GM18517 (cell line): ENCODE measurements around the gene PURB.
"Not testable (repeated sequence)": the region's sequence is repeated elsewhere in the genome, so short reads cannot be mapped to it uniquely, and the experiment has no call there.

Experiments
- ATAC-seq: cut with Tn5 transposase; IDR thresholded peaks from one replicate; pipeline ENCODE4 v1.9.1; 2021; ENCODE audit warnings: mild to moderate bottlenecking, moderate library complexity; ENCODE audit not compliant: unreplicated experiment

Gene PURB

GRCh38 chr7:44854644-44855364, 30.5 kb downstream of the PURB start:
- ATAC-seq: no peak

- ATAC-seq: no peak
Measured at GRCh38 chr7:44853391-44853790, 31.9 kb downstream of the PURB start.

- ATAC-seq: no peak
Measured at GRCh38 chr7:44852590-44852989, 32.7 kb downstream of the PURB start.

- ATAC-seq: no peak
Measured at GRCh38 chr7:44849885-44850544, 35.3 kb downstream of the PURB start.

- ATAC-seq: no peak
Measured at GRCh38 chr7:44849259-44849884, 36.0 kb downstream of the PURB start.

- peak; percentile 82 for ATAC-seq
Measured at GRCh38 chr7:44847920-44848634, 37.3 kb downstream of the PURB start, which contains the start of gene H2AZ2. TSS of gene H2AZ2 (minus strand) at chr7:44848087. CDS start at chr7:44847971, 116 bp downstream.

- peak; percentile 67 for ATAC-seq
Measured at GRCh38 chr7:44847509-44847919, 37.8 kb downstream of the PURB start.

- no peak for ATAC-seq
Measured at GRCh38 chr7:44846816-44847508, 38.4 kb downstream of the PURB start.

GRCh38 chr7:44846390-44846789, 38.9 kb downstream of the PURB start:
- ATAC-seq: not testable (repeated sequence)

- no peak for ATAC-seq
Measured at GRCh38 chr7:44845451-44845850, 39.9 kb downstream of the PURB start.

GRCh38 chr7:44843440-44843839, 41.9 kb downstream of the PURB start:
- not testable (repeated sequence) for ATAC-seq

GRCh38 chr7:44842675-44843074, 42.7 kb downstream of the PURB start:
- ATAC-seq: not testable (repeated sequence)

GRCh38 chr7:44838751-44839150, 46.6 kb downstream of the PURB start:
- no peak for ATAC-seq

GRCh38 chr7:44827567-44827966, 57.8 kb downstream of the PURB start:
- ATAC-seq: no peak
